HG03139 (cell line): Measurements from ENCODE around the gene DUOX2.
"Not testable (repeated sequence)": the region's sequence is repeated elsewhere in the genome, so short reads cannot be mapped to it uniquely, and the experiment has no call there.

Experiments
- ATAC-seq: cut with Tn5 transposase; IDR thresholded peaks from one replicate; pipeline ENCODE4 v1.9.1; 2021; ENCODE audit not compliant: unreplicated experiment

Gene DUOX2

GRCh38 chr15:45120081-45120972, 6.4 kb upstream of the DUOX2 start:
- ATAC-seq, result no peak

- no peak for ATAC-seq
Observed at GRCh38 chr15:45118996-45119395, 5.0 kb upstream of the DUOX2 start.

- peak; percentile 91 for ATAC-seq
Observed at GRCh38 chr15:45118131-45118588, 4.2 kb upstream of the DUOX2 start.

- no peak for ATAC-seq
Observed at GRCh38 chr15:45117308-45118130, 3.5 kb upstream of the DUOX2 start.

GRCh38 chr15:45116482-45117307, 2.7 kb upstream of the DUOX2 start:
- no peak for ATAC-seq

- no peak for ATAC-seq
Observed at GRCh38 chr15:45116006-45116481, 2.1 kb upstream of the DUOX2 start.

GRCh38 chr15:45115312-45115820, 1.4 kb upstream of the DUOX2 start:
- ATAC-seq, result no peak

- no peak for ATAC-seq
Observed at GRCh38 chr15:45114751-45115085, 746 bp upstream of the DUOX2 start.

- no peak for ATAC-seq
Observed at GRCh38 chr15:45113380-45113990, 487 bp downstream of the DUOX2 start.

- no peak for ATAC-seq
Observed at GRCh38 chr15:45112591-45113379, 1.2 kb downstream of the DUOX2 start.

- ATAC-seq, result no peak
Observed at GRCh38 chr15:45112143-45112590, 1.8 kb downstream of the DUOX2 start.

GRCh38 chr15:45111390-45112142, 2.4 kb downstream of the DUOX2 start:
- ATAC-seq, result no peak

GRCh38 chr15:45110256-45110820, 3.6 kb downstream of the DUOX2 start:
- no peak for ATAC-seq

GRCh38 chr15:45107941-45108630, 5.9 kb downstream of the DUOX2 start:
- ATAC-seq, result no peak

- no peak for ATAC-seq
Observed at GRCh38 chr15:45106002-45106790, 7.8 kb downstream of the DUOX2 start.

- no peak for ATAC-seq
Observed at GRCh38 chr15:45105586-45105985, 8.4 kb downstream of the DUOX2 start.

GRCh38 chr15:45104170-45104569, 9.8 kb downstream of the DUOX2 start:
- not testable (repeated sequence) for ATAC-seq
